ENCODE data around the gene PPP1R16B.

The PPP1R16B gene

DNA sequence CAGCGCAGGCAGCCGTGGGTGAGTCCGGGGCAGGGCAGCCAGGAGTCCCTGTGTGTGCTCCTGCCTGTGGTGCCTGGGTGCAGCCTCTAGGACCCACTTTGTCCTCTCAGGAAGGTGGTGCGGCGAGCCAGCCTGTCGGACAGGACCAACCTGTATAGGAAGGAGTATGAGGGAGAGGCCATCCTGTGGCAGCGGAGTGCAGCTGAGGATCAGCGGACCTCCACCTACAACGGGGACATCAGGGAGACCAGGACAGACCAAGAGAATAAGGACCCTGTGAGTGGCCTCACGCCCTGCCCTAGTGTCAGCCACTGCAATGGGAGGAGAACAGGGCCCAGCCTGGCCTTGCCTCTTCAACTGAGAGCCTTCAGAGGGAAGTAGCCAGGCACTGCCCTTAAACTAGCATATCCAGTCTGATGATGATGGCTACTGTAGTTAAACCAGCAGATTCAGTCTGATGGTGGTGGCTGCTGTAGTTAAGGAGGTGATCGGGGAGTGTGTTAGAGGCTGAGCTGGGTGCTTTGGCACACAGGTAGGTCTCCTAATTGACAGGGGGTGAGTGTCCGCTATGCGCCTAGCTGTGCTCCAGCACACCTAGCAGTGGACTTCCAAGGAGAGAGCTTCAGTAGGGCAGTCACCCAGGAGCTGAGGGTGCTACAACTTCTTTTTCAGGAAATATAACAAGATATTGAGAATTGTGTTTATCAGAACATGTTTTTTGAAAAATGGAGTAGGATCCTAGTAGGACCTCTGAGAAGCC is 102.6 kb downstream of the PPP1R16B start:
- H3K27me3 ChIP-seq (ENCODE audit: control insufficient read depth, insufficient read depth, low read length) = no peaks in the 10 kb centered on the region
- H3K36me3 ChIP-seq (ENCODE audit: control insufficient read depth, insufficient read depth, low read length) = peaks cover 6% of the 10 kb centered on the region
- H3K4me1 ChIP-seq (ENCODE audit: control insufficient read depth, insufficient read depth, low read length) = no peaks in the 10 kb centered on the region
- no peak overlapping the region for H3K27ac ChIP-seq (ENCODE audit: low read depth, low read length)
- no peak overlapping the region for H3K4me3 ChIP-seq (ENCODE audit: low read length)
- H3K9ac ChIP-seq (ENCODE audit: low read length) = no peak overlapping the region

- no peaks in the 10 kb centered on the region for H3K4me1 ChIP-seq (ENCODE audit: control insufficient read depth, insufficient read depth, low read length)
- H3K9ac ChIP-seq (ENCODE audit: low read length) = no peak overlapping the region
- H3K27me3 ChIP-seq (ENCODE audit: control insufficient read depth, insufficient read depth, low read length) = no peaks in the 10 kb centered on the region
- H3K4me3 ChIP-seq (ENCODE audit: low read length) = no peak overlapping the region
- peaks cover 2% of the 10 kb centered on the region for H3K36me3 ChIP-seq (ENCODE audit: control insufficient read depth, insufficient read depth, low read length)
- H3K27ac ChIP-seq (ENCODE audit: low read depth, low read length) = no peak overlapping the region
These were observed 109.9 kb downstream of the PPP1R16B start for GRCh38 chr20:38915355-38915754.

- H3K27ac ChIP-seq (ENCODE audit: low read depth, low read length) = no peak overlapping the region
- H3K36me3 ChIP-seq (ENCODE audit: control insufficient read depth, insufficient read depth, low read length) = peaks cover 2% of the 10 kb centered on the region
- no peaks in the 10 kb centered on the region for H3K4me1 ChIP-seq (ENCODE audit: control insufficient read depth, insufficient read depth, low read length)
- H3K4me3 ChIP-seq (ENCODE audit: low read length) = no peak overlapping the region
- H3K9ac ChIP-seq (ENCODE audit: low read length) = no peak overlapping the region
- H3K27me3 ChIP-seq (ENCODE audit: control insufficient read depth, insufficient read depth, low read length) = no peaks in the 10 kb centered on the region
These were observed 112.2 kb downstream of the PPP1R16B start for GRCh38 chr20:38917657-38918056.

DNA sequence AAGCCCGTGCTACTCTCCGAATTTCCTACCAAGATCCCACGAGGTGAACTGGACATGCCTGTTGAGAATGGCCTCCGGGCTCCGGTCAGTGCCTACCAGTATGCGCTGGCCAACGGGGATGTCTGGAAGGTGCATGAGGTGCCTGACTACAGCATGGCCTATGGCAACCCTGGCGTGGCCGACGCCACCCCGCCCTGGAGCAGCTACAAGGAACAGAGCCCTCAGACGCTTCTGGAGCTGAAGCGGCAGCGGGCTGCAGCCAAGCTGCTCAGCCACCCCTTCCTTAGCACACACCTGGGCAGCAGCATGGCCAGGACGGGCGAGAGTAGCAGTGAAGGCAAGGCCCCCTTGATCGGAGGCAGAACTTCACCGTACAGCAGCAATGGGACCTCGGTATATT is 112.7 kb downstream of the PPP1R16B start:
- H3K9ac ChIP-seq (ENCODE audit: low read length) = no peak overlapping the region
- peaks cover 2% of the 10 kb centered on the region for H3K36me3 ChIP-seq (ENCODE audit: control insufficient read depth, insufficient read depth, low read length)
- no peak overlapping the region for H3K27ac ChIP-seq (ENCODE audit: low read depth, low read length)
- H3K4me3 ChIP-seq (ENCODE audit: low read length) = no peak overlapping the region
- no peaks in the 10 kb centered on the region for H3K27me3 ChIP-seq (ENCODE audit: control insufficient read depth, insufficient read depth, low read length)
- no peaks in the 10 kb centered on the region for H3K4me1 ChIP-seq (ENCODE audit: control insufficient read depth, insufficient read depth, low read length)

GRCh38 chr20:38919683-38920082 is 114.2 kb downstream of the PPP1R16B start:
- Histone ChIP-seq H3K27ac (ENCODE audit: low read depth, low read length) (no peak overlapping the region), H3K4me3 (ENCODE audit: low read length) (no peak overlapping the region), H3K36me3 (ENCODE audit: control insufficient read depth, insufficient read depth, low read length) (peaks cover 2% of the 10 kb centered on the region), H3K4me1 (ENCODE audit: control insufficient read depth, insufficient read depth, low read length) (no peaks in the 10 kb centered on the region), H3K9ac (ENCODE audit: low read length) (no peak overlapping the region), H3K27me3 (ENCODE audit: control insufficient read depth, insufficient read depth, low read length) (no peaks in the 10 kb centered on the region)

DNA sequence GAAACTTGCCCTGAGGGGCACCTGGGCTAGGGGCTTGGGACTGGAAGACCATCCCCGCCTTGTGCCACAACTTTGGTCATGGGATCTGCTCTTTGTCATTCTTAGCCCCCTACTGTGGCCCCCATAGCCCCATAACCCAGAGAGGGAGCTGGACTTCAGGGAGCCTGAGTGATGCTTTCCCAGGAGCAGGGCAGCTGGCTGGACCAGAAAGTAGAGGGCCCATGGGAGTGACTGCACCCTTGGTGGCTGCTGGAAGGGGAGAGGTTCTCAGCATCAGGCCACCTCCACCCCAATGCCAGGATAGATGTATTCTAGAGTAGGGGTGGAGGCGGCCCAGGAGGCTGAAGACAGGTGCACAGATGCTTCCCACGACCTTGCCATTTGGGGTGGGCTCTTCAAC is 114.9 kb downstream of the PPP1R16B start:
- Histone ChIP-seq H3K27me3 (ENCODE audit: control insufficient read depth, insufficient read depth, low read length) (no peaks in the 10 kb centered on the region), H3K9ac (ENCODE audit: low read length) (no peak overlapping the region), H3K27ac (ENCODE audit: low read depth, low read length) (no peak overlapping the region), H3K4me3 (ENCODE audit: low read length) (no peak overlapping the region), H3K36me3 (ENCODE audit: control insufficient read depth, insufficient read depth, low read length) (peaks cover 2% of the 10 kb centered on the region), H3K4me1 (ENCODE audit: control insufficient read depth, insufficient read depth, low read length) (no peaks in the 10 kb centered on the region)

DNA sequence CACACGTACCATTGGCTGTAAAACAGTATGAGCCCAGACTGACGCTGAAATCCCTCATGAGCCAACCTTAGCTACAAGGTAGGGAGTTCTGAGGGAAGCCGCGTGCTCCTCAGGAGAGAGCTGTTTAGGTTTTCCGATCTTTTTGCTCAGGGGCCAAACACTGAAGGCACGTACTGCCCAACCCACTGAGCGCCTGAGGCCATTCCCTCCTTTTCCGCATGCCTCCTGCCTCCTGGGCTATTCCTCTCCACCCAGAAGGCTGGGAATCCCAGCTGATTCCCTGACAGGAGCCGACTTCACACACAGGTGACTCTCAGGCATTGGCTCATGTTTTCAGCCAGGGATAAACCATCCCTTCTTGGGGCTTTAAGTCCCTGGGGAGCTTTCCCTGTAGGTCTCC is 115.4 kb downstream of the PPP1R16B start:
- no peaks in the 10 kb centered on the region for H3K4me1 ChIP-seq (ENCODE audit: control insufficient read depth, insufficient read depth, low read length)
- H3K4me3 ChIP-seq (ENCODE audit: low read length) = no peak overlapping the region
- no peak overlapping the region for H3K27ac ChIP-seq (ENCODE audit: low read depth, low read length)
- H3K36me3 ChIP-seq (ENCODE audit: control insufficient read depth, insufficient read depth, low read length) = peaks cover 2% of the 10 kb centered on the region
- no peak overlapping the region for H3K9ac ChIP-seq (ENCODE audit: low read length)
- no peaks in the 10 kb centered on the region for H3K27me3 ChIP-seq (ENCODE audit: control insufficient read depth, insufficient read depth, low read length)

DNA sequence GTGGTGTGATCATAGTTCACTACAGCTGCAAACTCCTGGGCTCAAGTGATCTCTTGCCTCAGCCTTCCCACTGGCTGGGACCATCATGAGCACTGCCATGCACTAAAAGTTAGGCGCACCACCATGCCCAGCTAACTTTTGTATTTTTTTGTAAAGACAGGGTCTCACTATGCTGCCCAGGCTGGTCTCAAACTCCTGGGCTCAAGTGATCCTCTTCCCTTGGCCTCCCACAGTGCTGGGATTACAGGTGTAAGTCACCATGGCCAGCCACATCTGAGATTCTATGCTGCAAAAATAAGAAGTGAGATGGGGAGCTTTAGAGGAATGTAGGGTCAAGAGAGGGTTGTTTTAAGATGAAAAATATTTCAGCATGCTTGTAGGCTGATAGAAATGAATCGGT is 119.2 kb downstream of the PPP1R16B start:
- Histone ChIP-seq H3K36me3 (ENCODE audit: control insufficient read depth, insufficient read depth, low read length) (no peaks in the 10 kb centered on the region), H3K9ac (ENCODE audit: low read length) (no peak overlapping the region), H3K4me1 (ENCODE audit: control insufficient read depth, insufficient read depth, low read length) (peaks cover 5% of the 10 kb centered on the region), H3K4me3 (ENCODE audit: low read length) (no peak overlapping the region), H3K27ac (ENCODE audit: low read depth, low read length) (no peak overlapping the region), H3K27me3 (ENCODE audit: control insufficient read depth, insufficient read depth, low read length) (no peaks in the 10 kb centered on the region)

- H3K4me1 ChIP-seq (ENCODE audit: control insufficient read depth, insufficient read depth, low read length) = peaks cover 5% of the 10 kb centered on the region
- peak within 1 kb of the TSS; percentile 92 for H3K4me3 ChIP-seq (ENCODE audit: low read length)
- H3K27me3 ChIP-seq (ENCODE audit: control insufficient read depth, insufficient read depth, low read length) = no peaks in the 10 kb centered on the region
- peak within 1 kb of the TSS; percentile 37 for H3K27ac ChIP-seq (ENCODE audit: low read depth, low read length)
- no peaks in the 10 kb centered on the region for H3K36me3 ChIP-seq (ENCODE audit: control insufficient read depth, insufficient read depth, low read length)
- no peak within 1 kb of the TSS for H3K9ac ChIP-seq (ENCODE audit: low read length)
These were observed 120.8 kb downstream of the PPP1R16B start, which contains the start of gene FAM83D for GRCh38 chr20:38926142-38926933. TSS of gene FAM83D (plus strand) at chr20:38926417. CDS start at chr20:38926443, 26 bp downstream.

DNA sequence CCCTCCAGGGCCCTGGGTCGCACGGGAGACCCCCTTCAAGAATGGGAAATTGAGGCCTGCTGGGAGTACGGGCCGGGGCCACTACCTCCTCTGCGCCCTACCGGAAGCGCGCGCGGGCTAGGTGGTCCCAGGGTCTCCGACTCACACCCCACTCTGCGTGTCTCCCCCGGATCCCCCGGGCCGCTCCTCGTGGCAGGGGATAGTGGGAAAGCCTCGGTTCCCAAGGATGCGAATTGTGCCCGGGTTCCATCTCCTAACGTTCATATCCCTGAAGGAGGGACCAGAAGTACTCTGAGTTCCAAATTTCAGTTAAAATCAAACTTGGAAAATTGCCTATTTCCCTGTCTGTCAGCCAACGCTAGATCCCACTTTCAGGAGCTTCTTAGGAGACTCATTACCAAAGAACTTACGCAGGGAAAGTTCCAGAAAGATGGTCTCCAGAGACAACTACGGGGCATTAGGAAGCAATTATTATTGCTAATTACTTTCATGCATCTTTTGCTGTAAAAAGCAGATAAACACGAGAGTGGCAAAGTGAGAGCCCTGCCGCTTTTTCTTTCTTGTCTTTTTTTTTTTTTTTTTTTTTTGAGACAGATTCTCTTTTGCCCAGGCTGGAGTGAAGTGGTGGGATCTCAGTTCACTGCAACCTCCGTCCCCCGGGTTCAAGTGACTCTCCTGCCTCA is 121.6 kb downstream of the PPP1R16B start:
- Histone ChIP-seq H3K4me1 (ENCODE audit: control insufficient read depth, insufficient read depth, low read length) (peaks cover 5% of the 10 kb centered on the region), H3K9ac (ENCODE audit: low read length) (no peak overlapping the region), H3K36me3 (ENCODE audit: control insufficient read depth, insufficient read depth, low read length) (no peaks in the 10 kb centered on the region)

GRCh38 chr20:38927902-38928578 is 122.5 kb downstream of the PPP1R16B start:
- Histone ChIP-seq H3K27ac (ENCODE audit: low read depth, low read length) (no peak overlapping the region), H3K27me3 (ENCODE audit: control insufficient read depth, insufficient read depth, low read length) (no peaks in the 10 kb centered on the region), H3K9ac (ENCODE audit: low read length) (no peak overlapping the region), H3K36me3 (ENCODE audit: control insufficient read depth, insufficient read depth, low read length) (no peaks in the 10 kb centered on the region), H3K4me1 (ENCODE audit: control insufficient read depth, insufficient read depth, low read length) (peaks cover 5% of the 10 kb centered on the region), H3K4me3 (ENCODE audit: low read length) (peak overlapping the region; percentile 35)

More for the DNA sequence above, 121.6 kb downstream of the PPP1R16B start:
- H3K4me3 ChIP-seq (ENCODE audit: low read length) = peak overlapping the region; percentile 92
- H3K27me3 ChIP-seq (ENCODE audit: control insufficient read depth, insufficient read depth, low read length) = no peaks in the 10 kb centered on the region
- H3K27ac ChIP-seq (ENCODE audit: low read depth, low read length) = peak overlapping the region; percentile 37

- Histone ChIP-seq H3K9ac (ENCODE audit: low read length) (no peak overlapping the region), H3K4me1 (ENCODE audit: control insufficient read depth, insufficient read depth, low read length) (peaks cover 5% of the 10 kb centered on the region), H3K27me3 (ENCODE audit: control insufficient read depth, insufficient read depth, low read length) (no peaks in the 10 kb centered on the region), H3K36me3 (ENCODE audit: control insufficient read depth, insufficient read depth, low read length) (no peaks in the 10 kb centered on the region), H3K4me3 (ENCODE audit: low read length) (no peak overlapping the region), H3K27ac (ENCODE audit: low read depth, low read length) (no peak overlapping the region)
These were observed 124.7 kb downstream of the PPP1R16B start for GRCh38 chr20:38930242-38930569.

Measured in rectal smooth muscle tissue (tissue), 1 donor.